ENCODE results near the gene TCF19.

DNA sequence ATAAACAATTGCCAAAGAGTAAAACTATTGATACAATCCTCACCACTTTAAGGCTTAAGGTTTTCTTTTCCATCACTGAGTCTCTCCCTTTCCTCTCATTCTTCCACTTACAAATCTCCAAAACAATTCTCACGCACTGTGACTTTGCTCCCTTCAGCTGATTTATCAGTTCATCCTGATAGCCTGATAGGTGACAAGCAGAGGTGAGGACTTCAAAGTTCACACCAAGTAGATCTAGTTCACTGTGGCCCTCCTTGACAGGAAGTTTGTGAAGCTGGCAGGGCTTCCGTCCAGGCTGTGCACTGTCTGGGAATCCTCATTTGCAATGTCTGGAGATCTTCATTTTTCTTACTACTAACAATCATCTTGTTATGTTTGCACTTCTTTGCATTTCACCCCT lies 47.2 kb downstream of the TCF19 start:
- TF ChIP-seq, protein P1, sequence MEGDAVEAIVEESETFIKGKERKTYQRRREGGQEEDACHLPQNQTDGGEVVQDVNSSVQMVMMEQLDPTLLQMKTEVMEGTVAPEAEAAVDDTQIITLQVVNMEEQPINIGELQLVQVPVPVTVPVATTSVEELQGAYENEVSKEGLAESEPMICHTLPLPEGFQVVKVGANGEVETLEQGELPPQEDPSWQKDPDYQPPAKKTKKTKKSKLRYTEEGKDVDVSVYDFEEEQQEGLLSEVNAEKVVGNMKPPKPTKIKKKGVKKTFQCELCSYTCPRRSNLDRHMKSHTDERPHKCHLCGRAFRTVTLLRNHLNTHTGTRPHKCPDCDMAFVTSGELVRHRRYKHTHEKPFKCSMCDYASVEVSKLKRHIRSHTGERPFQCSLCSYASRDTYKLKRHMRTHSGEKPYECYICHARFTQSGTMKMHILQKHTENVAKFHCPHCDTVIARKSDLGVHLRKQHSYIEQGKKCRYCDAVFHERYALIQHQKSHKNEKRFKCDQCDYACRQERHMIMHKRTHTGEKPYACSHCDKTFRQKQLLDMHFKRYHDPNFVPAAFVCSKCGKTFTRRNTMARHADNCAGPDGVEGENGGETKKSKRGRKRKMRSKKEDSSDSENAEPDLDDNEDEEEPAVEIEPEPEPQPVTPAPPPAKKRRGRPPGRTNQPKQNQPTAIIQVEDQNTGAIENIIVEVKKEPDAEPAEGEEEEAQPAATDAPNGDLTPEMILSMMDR (IDR thresholded peaks at IDR 0.05), result no peak
- TF ChIP-seq POLR2A (IDR thresholded peaks at IDR 0.05; ENCODE audit: low read depth) (no peak), POLR2AphosphoS5 (IDR thresholded peaks at IDR 0.05) (no peak), EP300 (IDR thresholded peaks at IDR 0.05) (no peak)

Data from esophagus muscularis mucosa (tissue), 4 donors.